Activated CD8-positive, alpha-beta T cell treated with anti-CD3 and anti-CD28 coated beads for 36 hours (primary cell): Measurements from ENCODE around the gene PRPF19. TPM values are rescaled to one million over a fixed set of nuclear protein-coding genes. Genes with fewer than 3 reads are reported as not detected.

Experiments
- ATAC-seq: fragments of 200-7000 bp; cut with Tn5 transposase; one replicate; pipeline ENCODE4 v1.10.0; 2021; ENCODE audit warnings: mild to moderate bottlenecking, moderate library complexity
- CTCF ChIA-PET: fragments of 350-600 bp; sonication (Branson Sonifier 250); formaldehyde crosslinking; loops from one replicate; lab custom pipeline; 2021; ENCODE audit warnings: antibody characterized with exemption; lab: Charles Lee
- POLR2A ChIA-PET: fragments of 350-600 bp; sonication (Branson Sonifier 250); formaldehyde crosslinking; loops from one replicate; lab custom pipeline; 2021; ENCODE audit warnings: antibody characterized with exemption; lab: Charles Lee
- DNase-seq: peaks from one replicate; pipeline ENCODE4 v3.0.0-alpha.2; 2020
- H3K27ac Mint-ChIP-seq: one replicate; pipeline ENCODE4 v1.8.0; 2021; ENCODE audit warnings: mild to moderate bottlenecking, mixed read lengths
- H3K27me3 Mint-ChIP-seq: one replicate; pipeline ENCODE4 v1.8.0; 2021; ENCODE audit warnings: mixed read lengths
- H3K36me3 Mint-ChIP-seq: one replicate; pipeline ENCODE4 v1.8.0; 2021; ENCODE audit warnings: low read depth, mixed read lengths
- H3K4me1 Mint-ChIP-seq: one replicate; pipeline ENCODE4 v1.8.0; 2021; ENCODE audit warnings: low read depth, mixed read lengths
- H3K4me3 Mint-ChIP-seq: one replicate; pipeline ENCODE4 v1.8.0; 2021; ENCODE audit warnings: mild to moderate bottlenecking, moderate library complexity, mixed read lengths
- H3K9me3 Mint-ChIP-seq: one replicate; pipeline ENCODE4 v1.8.0; 2021; ENCODE audit warnings: mixed read lengths
- CTCF ChIP-seq: fragments of 200-600 bp; IDR thresholded peaks from one replicate; pipeline ENCODE4 v1.8.0; 2022; ENCODE audit warnings: antibody characterized with exemption, mild to moderate bottlenecking
- intact Hi-C: fragments of 100-400 bp; cut with micrococcal nuclease; formaldehyde crosslinking; loops from one replicate; pipeline ENCODE4 v1.10.0; 2022
- total RNA-seq, 2 experiments: library from RNA; stranded (reverse); gene quantifications; one replicate each; pipeline ENCODE4 v1.2.3, GENCODE V29; 2021

The PRPF19 gene
- total RNA-seq, 2 experiments from 2014 or later, result 142 to 150 TPM

GRCh38 chr11:60950024-60950423 is 43.6 kb upstream of the PRPF19 start:
- Mint-ChIP-seq H3K36me3 (no peaks in the 10 kb centered on the region), H3K9me3 (no peaks in the 10 kb centered on the region), H3K27ac (no peak overlapping the region), H3K27me3 (peaks cover 5% of the 10 kb centered on the region), H3K4me3 (peak overlapping the region; percentile 26), H3K4me1 (peaks cover 25% of the 10 kb centered on the region)
- intact Hi-C loops, result no loop called here
- TF ChIP-seq CTCF, result no peak
- DNase-seq (no peak), ATAC-seq (no peak)
- POLR2A ChIA-PET, result interaction anchor here (1.7 kb wide), 1 partner anchor 9 kb away, joined by 8 read pairs; no protein-coding TSS in a partner anchor
- CTCF ChIA-PET, result interaction anchor here (1.2 to 1.7 kb wide), 2 partner anchors 9 to 19 kb away, joined by 5 to 9 read pairs; no protein-coding TSS in a partner anchor

GRCh38 chr11:60948250-60948649 is 41.9 kb upstream of the PRPF19 start:
- Mint-ChIP-seq H3K4me1 (peaks cover 25% of the 10 kb centered on the region), H3K4me3 (no peak overlapping the region), H3K27ac (no peak overlapping the region), H3K36me3 (no peaks in the 10 kb centered on the region), H3K9me3 (no peaks in the 10 kb centered on the region), H3K27me3 (peaks cover 5% of the 10 kb centered on the region)
- ATAC-seq (no peak), DNase-seq (no peak)
- intact Hi-C loops, result no loop called here
- ChIA-PET CTCF (no interaction called here), POLR2A (interaction anchor here (0.6 to 1.0 kb wide), 2 partner anchors 27 to 153 kb away, joined by 3 read pairs; no protein-coding TSS in a partner anchor)
- no peak for TF ChIP-seq CTCF

GRCh38 chr11:60947700-60948099 is 41.3 kb upstream of the PRPF19 start:
- CTCF ChIA-PET, result no interaction called here
- POLR2A ChIA-PET, result interaction anchor here (1.0 kb wide), 1 partner anchor 27 kb away, joined by 3 read pairs; no protein-coding TSS in a partner anchor

GRCh38 chr11:60946601-60947264 is 40.3 kb upstream of the PRPF19 start:
- intact Hi-C loops, result no loop called here
- H3K36me3 Mint-ChIP-seq, result no peaks in the 10 kb centered on the region
- peaks cover 12% of the 10 kb centered on the region for H3K4me1 Mint-ChIP-seq
- H3K4me3 Mint-ChIP-seq, result no peak overlapping the region
- POLR2A ChIA-PET, result no interaction called here
- CTCF ChIA-PET, result no interaction called here
- no peak for DNase-seq
- H3K27ac Mint-ChIP-seq, result no peak overlapping the region
- H3K9me3 Mint-ChIP-seq, result no peaks in the 10 kb centered on the region
- ATAC-seq, result no peak
- TF ChIP-seq CTCF, result no peak
- peaks cover 4% of the 10 kb centered on the region for H3K27me3 Mint-ChIP-seq

More at GRCh38 chr11:60947700-60948099, 41.3 kb upstream of the PRPF19 start:
- TF ChIP-seq CTCF, result no peak
- ATAC-seq (no peak), DNase-seq (no peak)
- no peak overlapping the region for H3K4me3 Mint-ChIP-seq
- H3K27me3 Mint-ChIP-seq, result peaks cover 5% of the 10 kb centered on the region
- H3K4me1 Mint-ChIP-seq, result peaks cover 21% of the 10 kb centered on the region
- no peak overlapping the region for H3K27ac Mint-ChIP-seq
- intact Hi-C loops, result no loop called here
- no peaks in the 10 kb centered on the region for H3K9me3 Mint-ChIP-seq
- H3K36me3 Mint-ChIP-seq, result no peaks in the 10 kb centered on the region

GRCh38 chr11:60945295-60945667 is 38.9 kb upstream of the PRPF19 start:
- Mint-ChIP-seq H3K27ac (no peak overlapping the region), H3K9me3 (no peaks in the 10 kb centered on the region), H3K4me3 (no peak overlapping the region), H3K36me3 (no peaks in the 10 kb centered on the region), H3K4me1 (peaks cover 9% of the 10 kb centered on the region), H3K27me3 (peaks cover 2% of the 10 kb centered on the region)
- ChIA-PET POLR2A (interaction anchor here (1.0 kb wide), 2 partner anchors 9 to 95 kb away, joined by 3 read pairs; no protein-coding TSS in a partner anchor), CTCF (interaction anchor here (0.8 to 1.3 kb wide), 2 partner anchors 30 to 185 kb away, joined by 3 read pairs; no protein-coding TSS in a partner anchor)
- DNase-seq, result no peak
- no peak for ATAC-seq
- TF ChIP-seq CTCF, result no peak
- intact Hi-C loops, result no loop called here
